H9 (cell line): ENCODE results near the gene RNF167. TPM values are rescaled to one million over a fixed set of nuclear protein-coding genes. Genes with fewer than 3 reads are reported as not detected.

Experiments used
- DNase-seq: peaks from one replicate; pipeline ENCODE4 v3.0.0-alpha.2; 2017
- H2AFZ ChIP-seq: one replicate; pipeline ENCODE4 v1.6.1; 2013; ENCODE audit warnings: mild to moderate bottlenecking, low read length, control low read depth, moderate library complexity
- H2AK5ac ChIP-seq: 2 replicates; pipeline ENCODE4 v1.6.1; 2013; ENCODE audit warnings: low read length, control low read depth, mixed read lengths; ENCODE audit not compliant: insufficient read length
- H2BK120ac ChIP-seq: one replicate; pipeline ENCODE4 v1.6.1; 2013; ENCODE audit warnings: low read depth, mild to moderate bottlenecking, low read length, control low read depth, inconsistent platforms; ENCODE audit not compliant: poor library complexity, severe bottlenecking
- H2BK12ac ChIP-seq: 2 replicates; pipeline ENCODE4 v1.6.1; 2013; ENCODE audit warnings: low read length, control low read depth, mixed read lengths, low read depth; ENCODE audit not compliant: insufficient read length
- H2BK15ac ChIP-seq: 2 replicates; pipeline ENCODE4 v1.6.1; 2013; ENCODE audit warnings: low read depth, low read length, control low read depth
- H2BK20ac ChIP-seq: one replicate; pipeline ENCODE4 v1.6.1; 2013; ENCODE audit warnings: low read depth, mild to moderate bottlenecking, low read length, control low read depth, inconsistent platforms; ENCODE audit not compliant: poor library complexity, severe bottlenecking
- H2BK5ac ChIP-seq: 2 replicates; pipeline ENCODE4 v1.6.1; 2013; ENCODE audit warnings: low read length, control low read depth, mixed read lengths; ENCODE audit not compliant: insufficient read length
- H3K14ac ChIP-seq: 2 replicates; pipeline ENCODE4 v1.6.1; 2013; ENCODE audit warnings: low read length, control low read depth; ENCODE audit not compliant: insufficient read depth
- H3K18ac ChIP-seq: 2 replicates; pipeline ENCODE4 v1.6.1; 2013; ENCODE audit warnings: low read depth, mild to moderate bottlenecking, mixed read lengths, low read length, control low read depth; ENCODE audit not compliant: insufficient read length
- H3K23ac ChIP-seq: 2 replicates; pipeline ENCODE4 v1.6.1; 2013; ENCODE audit warnings: low read length, control low read depth, mixed read lengths, low read depth; ENCODE audit not compliant: insufficient read length
- H3K23me2 ChIP-seq: 2 replicates; pipeline ENCODE4 v1.6.1; 2013; ENCODE audit warnings: low read depth, mild to moderate bottlenecking, mixed read lengths, low read length, control low read depth; ENCODE audit not compliant: insufficient read length, poor library complexity, severe bottlenecking
- H3K27ac ChIP-seq: 2 replicates; pipeline ENCODE4 v1.5.1; 2013; ENCODE audit warnings: low read length, control low read depth, mixed read lengths, low read depth; ENCODE audit not compliant: insufficient read length
- H3K27me3 ChIP-seq: 2 replicates; pipeline ENCODE4 v1.6.1; 2013; ENCODE audit warnings: low read length, control low read depth, inconsistent platforms; ENCODE audit not compliant: insufficient read depth
- H3K4ac ChIP-seq: 2 replicates; pipeline ENCODE4 v1.6.1; 2013; ENCODE audit warnings: low read depth, mild to moderate bottlenecking, control low read depth, inconsistent platforms, low read length, moderate library complexity
- H3K4me1 ChIP-seq: 2 replicates; pipeline ENCODE4 v1.6.1; 2013; ENCODE audit warnings: low read length, control low read depth, inconsistent platforms; ENCODE audit not compliant: insufficient read depth
- H3K4me2 ChIP-seq: 2 replicates; pipeline ENCODE4 v1.6.1; 2013; ENCODE audit warnings: low read length, control low read depth, mixed read lengths; ENCODE audit not compliant: insufficient read length, insufficient read depth
- H3K56ac ChIP-seq: 2 replicates; pipeline ENCODE4 v1.6.1; 2013; ENCODE audit warnings: low read depth, mild to moderate bottlenecking, mixed read lengths, low read length, control low read depth; ENCODE audit not compliant: insufficient read length
- H3K79me1 ChIP-seq: 2 replicates; pipeline ENCODE4 v1.6.1; 2013; ENCODE audit warnings: low read depth, mild to moderate bottlenecking, moderate library complexity, low read length, control low read depth, inconsistent platforms; ENCODE audit not compliant: insufficient read depth, poor library complexity, severe bottlenecking
- H3K79me2 ChIP-seq: 2 replicates; pipeline ENCODE4 v1.6.1; 2013; ENCODE audit warnings: low read length, control low read depth, inconsistent platforms; ENCODE audit not compliant: insufficient read depth
- H3K9ac ChIP-seq: 2 replicates; pipeline ENCODE4 v1.6.1; 2013; ENCODE audit warnings: low read length, control low read depth, mixed read lengths; ENCODE audit not compliant: insufficient read length; ENCODE audit errors: extremely low read depth
- H3K9me3 ChIP-seq: one replicate; pipeline ENCODE4 v1.6.1; 2013; ENCODE audit warnings: low read depth, low read length, inconsistent platforms; ENCODE audit not compliant: control insufficient read depth
- H3T11ph ChIP-seq: one replicate; pipeline ENCODE4 v1.6.1; 2013; ENCODE audit warnings: mild to moderate bottlenecking, low read length, control low read depth, inconsistent platforms
- H4K20me1 ChIP-seq: one replicate; pipeline ENCODE4 v1.6.1; 2013; ENCODE audit not compliant: control insufficient read depth, insufficient read length, insufficient read depth
- H4K5ac ChIP-seq: 2 replicates; pipeline ENCODE4 v1.6.1; 2013; ENCODE audit warnings: low read depth, mild to moderate bottlenecking, mixed read lengths, low read length, control low read depth; ENCODE audit not compliant: insufficient read length
- H4K8ac ChIP-seq: replicated peaks from 2 replicates; pipeline ENCODE4 v1.6.1; 2013; ENCODE audit warnings: low read length, control low read depth, mixed read lengths, low read depth; ENCODE audit not compliant: insufficient read length
- H4K91ac ChIP-seq: 2 replicates; pipeline ENCODE4 v1.6.1; 2013; ENCODE audit warnings: low read depth, mild to moderate bottlenecking, moderate library complexity, mixed read lengths, low read length, control low read depth; ENCODE audit not compliant: insufficient read length
- H3K27ac Mint-ChIP-seq, 3 experiments: 2 replicates in 2 of 3; 3 replicates in 1 of 3; pipeline ENCODE4 v1.8.0; 2020 to 2021; ENCODE audit warnings: mixed read lengths in 3 of 3, mild to moderate bottlenecking in 1 of 3, moderate library complexity in 1 of 3
- H3K27me3 Mint-ChIP-seq: 2 replicates; pipeline ENCODE4 v1.8.0; 2021; ENCODE audit warnings: low read depth, mild to moderate bottlenecking, moderate library complexity, mixed read lengths
- H3K36me3 Mint-ChIP-seq, 3 experiments: 2 replicates in 2 of 3; 3 replicates in 1 of 3; pipeline ENCODE4 v1.8.0; 2020 to 2021; ENCODE audit warnings: low read depth in 3 of 3, mixed read lengths in 3 of 3; ENCODE audit not compliant: insufficient read depth in 1 of 3
- H3K4me1 Mint-ChIP-seq, 2 experiments: 2 replicates each; pipeline ENCODE4 v1.8.0; 2020; ENCODE audit warnings: mixed read lengths in 2 of 2
- H3K4me3 Mint-ChIP-seq, 2 experiments: 2 replicates in 1 of 2; 3 replicates in 1 of 2; pipeline ENCODE4 v1.8.0; 2020 to 2021; ENCODE audit warnings: mild to moderate bottlenecking in 2 of 2, mixed read lengths in 2 of 2, moderate library complexity in 1 of 2
- H3K9me3 Mint-ChIP-seq, 2 experiments: 2 replicates in 1 of 2; 3 replicates in 1 of 2; pipeline ENCODE4 v1.8.0; 2020; ENCODE audit warnings: mild to moderate bottlenecking in 2 of 2, mixed read lengths in 2 of 2, moderate library complexity in 1 of 2
- whole genome bisulfite sequencing: extraction: QIAGEN DNeasy Blood & Tissue Kit; methylation state at CpG from one replicate; pipeline ENCODE4 v1.1.7; 2013; ENCODE audit warnings: missing lambda C conversion rate, low lambda C conversion rate, mixed read lengths; ENCODE audit not compliant: insufficient read length; ENCODE audit errors: extremely low coverage; 5-methylcytosine and 5-hydroxymethylcytosine counted together
- total RNA-seq: library from RNA; stranded (reverse); gene quantifications from 2 replicates; pipeline ENCODE4 v1.2.1, GENCODE V29; 2021
- TF ChIP-seq, protein P1 (sequence below): fragments of 200-600 bp; sonication (generic); conservative IDR thresholded peaks from 3 replicates; pipeline ENCODE4 v1.8.0; 2021; ENCODE audit warnings: antibody characterized with exemption, mild to moderate bottlenecking

RNF167 gene
- total RNA-seq, 1 experiment from 2014 or later, result 134 TPM

DNA sequence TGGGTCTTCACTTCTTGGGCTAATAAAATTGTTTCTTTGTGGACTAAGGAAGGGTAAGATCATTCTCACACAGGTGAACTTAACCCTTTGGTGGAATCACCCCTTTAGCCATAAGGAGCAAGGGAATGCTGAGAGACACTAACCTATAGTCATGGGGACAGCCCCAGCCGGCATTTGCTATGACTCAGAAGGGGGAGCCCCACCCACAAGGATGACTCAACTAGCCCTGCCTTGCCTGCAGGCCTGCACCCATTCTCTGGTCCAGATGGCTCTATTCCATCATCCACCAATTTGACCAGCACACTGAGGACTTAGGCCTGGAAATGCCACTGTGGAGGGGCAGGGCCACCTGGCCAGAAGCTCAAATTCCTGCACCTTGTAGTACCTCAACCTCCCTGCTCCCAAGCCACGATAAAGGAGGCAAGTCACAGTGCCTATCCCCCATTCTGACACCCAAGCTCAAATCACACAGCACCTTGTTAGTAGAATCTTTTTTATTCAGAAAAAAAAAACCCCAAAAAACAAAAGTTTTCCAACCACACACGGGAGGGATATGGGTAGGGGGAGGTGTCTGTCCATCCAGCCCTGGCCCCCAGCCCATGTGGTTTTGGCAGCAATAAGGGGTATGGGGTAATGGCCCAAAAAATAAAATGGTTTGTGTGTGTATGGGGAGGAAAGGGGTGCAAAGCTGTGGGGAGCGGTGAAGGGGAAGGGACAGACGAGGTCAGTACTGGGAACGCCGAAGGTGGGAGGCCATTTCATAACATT, 5.3 kb downstream of the RNF167 start:
- H3K14ac ChIP-seq, result no peak overlapping the region
- H3K27ac Mint-ChIP-seq, result peak overlapping the region; percentile 75 to 92 (median 91)
- peaks cover 15% of the 10 kb centered on the region; the same call in 1 of the 2 replicates for H3K79me2 ChIP-seq
- H3K23ac ChIP-seq, result no peak overlapping the region
- H3K56ac ChIP-seq, result no peak overlapping the region
- no peak overlapping the region for H2BK20ac ChIP-seq
- peaks cover 29 to 35% of the 10 kb centered on the region in 2 experiments for H3K4me1 Mint-ChIP-seq
- H3K9me3 Mint-ChIP-seq, result peaks cover 0 to 2% of the 10 kb centered on the region in 2 experiments; a peak in 2 of 5 replicates
- TF ChIP-seq, protein P1, sequence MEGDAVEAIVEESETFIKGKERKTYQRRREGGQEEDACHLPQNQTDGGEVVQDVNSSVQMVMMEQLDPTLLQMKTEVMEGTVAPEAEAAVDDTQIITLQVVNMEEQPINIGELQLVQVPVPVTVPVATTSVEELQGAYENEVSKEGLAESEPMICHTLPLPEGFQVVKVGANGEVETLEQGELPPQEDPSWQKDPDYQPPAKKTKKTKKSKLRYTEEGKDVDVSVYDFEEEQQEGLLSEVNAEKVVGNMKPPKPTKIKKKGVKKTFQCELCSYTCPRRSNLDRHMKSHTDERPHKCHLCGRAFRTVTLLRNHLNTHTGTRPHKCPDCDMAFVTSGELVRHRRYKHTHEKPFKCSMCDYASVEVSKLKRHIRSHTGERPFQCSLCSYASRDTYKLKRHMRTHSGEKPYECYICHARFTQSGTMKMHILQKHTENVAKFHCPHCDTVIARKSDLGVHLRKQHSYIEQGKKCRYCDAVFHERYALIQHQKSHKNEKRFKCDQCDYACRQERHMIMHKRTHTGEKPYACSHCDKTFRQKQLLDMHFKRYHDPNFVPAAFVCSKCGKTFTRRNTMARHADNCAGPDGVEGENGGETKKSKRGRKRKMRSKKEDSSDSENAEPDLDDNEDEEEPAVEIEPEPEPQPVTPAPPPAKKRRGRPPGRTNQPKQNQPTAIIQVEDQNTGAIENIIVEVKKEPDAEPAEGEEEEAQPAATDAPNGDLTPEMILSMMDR, result no peak
- no peak overlapping the region for H4K5ac ChIP-seq
- no peak overlapping the region for H4K8ac ChIP-seq
- no peak overlapping the region for H3T11ph ChIP-seq
- no CpG with 5 or more reads among the region's 7 CpGs for WGBS
- no peak overlapping the region for H2BK12ac ChIP-seq
- peak overlapping the region; percentile 95 to 100 for H3K4me3 Mint-ChIP-seq
- no peak overlapping the region for H2AFZ ChIP-seq
- no peak overlapping the region for H2BK120ac ChIP-seq
- peaks cover 32 to 67% (median 53%) of the 10 kb centered on the region in 3 experiments for H3K36me3 Mint-ChIP-seq
- no peaks in the 10 kb centered on the region for H3K9me3 ChIP-seq
- H4K91ac ChIP-seq, result no peak overlapping the region
- H3K9ac ChIP-seq, result no peak overlapping the region
- peaks cover 4% of the 10 kb centered on the region for H3K79me1 ChIP-seq
- H2BK5ac ChIP-seq, result no peak overlapping the region
- no peaks in the 10 kb centered on the region for H4K20me1 ChIP-seq
- H3K27me3 Mint-ChIP-seq, result peaks cover 6% of the 10 kb centered on the region
- no peaks in the 10 kb centered on the region for H3K4me1 ChIP-seq
- H3K4ac ChIP-seq, result no peak overlapping the region
- DNase-seq, result peak; percentile 80
- no peak overlapping the region for H3K18ac ChIP-seq
- peaks cover 23% of the 10 kb centered on the region for H3K23me2 ChIP-seq
- no peak overlapping the region for H3K27ac ChIP-seq
- H3K27me3 ChIP-seq, result no peaks in the 10 kb centered on the region
- H2AK5ac ChIP-seq, result no peak overlapping the region
- H3K4me2 ChIP-seq, result peak overlapping the region; percentile 11
- no peak overlapping the region for H2BK15ac ChIP-seq
